Calu3 (cell line): ENCODE measurements around the gene NDUFS6. TPM values are rescaled to one million over a fixed set of nuclear protein-coding genes. Genes with fewer than 3 reads are reported as not detected.
"Not testable (repeated sequence)": the region's sequence is repeated elsewhere in the genome, so short reads cannot be mapped to it uniquely, and the experiment has no call there.

Source experiments
- BruUV-seq: library from RNA; stranded (reverse); fragments of 400-500 nt; replicated peaks from 2 replicates; lab custom pipeline; 2021; lab: Mats Ljungman, UMichigan
- CTCF ChIA-PET: fragments of 300-600 bp; sonication (Branson Sonifier 250); formaldehyde crosslinking; loops from one replicate; lab custom pipeline; 2022; ENCODE audit warnings: antibody characterized with exemption; lab: Charles Lee
- DNase-seq: peaks from one replicate; pipeline ENCODE4 v3.0.0; 2022
- H3K27ac Mint-ChIP-seq: one replicate; pipeline ENCODE4 v1.8.0; 2022; ENCODE audit warnings: mixed read lengths; ENCODE audit not compliant: unreplicated experiment
- H3K27me3 Mint-ChIP-seq: one replicate; pipeline ENCODE4 v1.8.0; 2022; ENCODE audit warnings: mixed read lengths; ENCODE audit not compliant: unreplicated experiment
- H3K36me3 Mint-ChIP-seq: one replicate; pipeline ENCODE4 v1.8.0; 2022; ENCODE audit warnings: mild to moderate bottlenecking, moderate library complexity, mixed read lengths; ENCODE audit not compliant: insufficient read depth, unreplicated experiment
- H3K4me1 Mint-ChIP-seq: one replicate; pipeline ENCODE4 v1.8.0; 2022; ENCODE audit warnings: mild to moderate bottlenecking, low read depth, mixed read lengths; ENCODE audit not compliant: unreplicated experiment
- H3K4me3 Mint-ChIP-seq: one replicate; pipeline ENCODE4 v1.8.0; 2022; ENCODE audit warnings: mild to moderate bottlenecking, low read depth, moderate library complexity, mixed read lengths; ENCODE audit not compliant: unreplicated experiment
- H3K9me3 Mint-ChIP-seq: one replicate; pipeline ENCODE4 v1.8.0; 2022; ENCODE audit warnings: low read depth, mixed read lengths; ENCODE audit not compliant: unreplicated experiment
- CTCF ChIP-seq: fragments of 200-600 bp; IDR thresholded peaks from one replicate; pipeline ENCODE4 v1.8.0; 2022; ENCODE audit warnings: antibody characterized with exemption; ENCODE audit not compliant: unreplicated experiment
- intact Hi-C: fragments of 100-400 bp; cut with micrococcal nuclease; formaldehyde crosslinking; loops from one replicate; pipeline ENCODE4 v1.10.0; 2022; ENCODE audit not compliant: unreplicated experiment
- total RNA-seq: library from RNA; stranded (reverse); gene quantifications from 2 replicates; pipeline ENCODE4 v1.2.3, GENCODE V29; 2022

NDUFS6 gene
- total RNA-seq, 1 experiment from 2014 or later, result 44.7 TPM

DNA sequence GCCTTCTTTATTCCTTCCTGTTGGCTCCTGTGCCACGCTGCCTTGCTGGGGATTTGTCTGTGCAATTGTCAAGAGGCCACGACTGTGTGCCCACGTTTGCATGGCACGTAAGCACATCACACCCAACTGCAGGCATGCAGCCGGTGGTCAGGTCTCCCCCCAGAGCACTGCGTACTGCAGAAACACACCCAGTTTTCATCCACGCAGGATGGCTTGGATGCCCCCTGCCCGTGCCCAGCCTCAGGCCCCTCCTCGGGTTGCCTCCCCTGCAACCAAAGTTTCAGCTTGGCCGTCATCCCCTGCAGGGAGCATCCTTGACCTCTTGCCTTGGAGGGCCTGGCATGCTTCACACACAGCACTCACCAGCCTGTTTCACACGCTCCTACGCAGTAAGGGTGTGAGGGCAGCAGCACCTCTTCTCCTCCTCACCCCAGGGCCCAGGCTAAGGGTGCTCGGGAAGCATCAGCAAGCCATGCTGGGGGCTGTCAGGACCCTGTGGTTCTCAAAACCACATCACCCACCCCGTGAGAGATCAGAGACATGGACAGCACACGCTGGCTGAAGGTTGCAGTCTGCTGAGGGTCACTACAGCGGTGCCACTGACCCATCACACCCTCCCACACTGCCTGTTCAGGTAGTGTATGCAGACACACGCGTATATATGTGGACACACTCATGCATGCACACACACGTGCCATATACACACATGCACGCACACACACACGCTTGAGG is 4.7 kb upstream of the NDUFS6 start:
- no peak for TF ChIP-seq CTCF
- Mint-ChIP-seq H3K9me3 (no peaks in the 10 kb centered on the region), H3K27ac (no peak overlapping the region)

DNA sequence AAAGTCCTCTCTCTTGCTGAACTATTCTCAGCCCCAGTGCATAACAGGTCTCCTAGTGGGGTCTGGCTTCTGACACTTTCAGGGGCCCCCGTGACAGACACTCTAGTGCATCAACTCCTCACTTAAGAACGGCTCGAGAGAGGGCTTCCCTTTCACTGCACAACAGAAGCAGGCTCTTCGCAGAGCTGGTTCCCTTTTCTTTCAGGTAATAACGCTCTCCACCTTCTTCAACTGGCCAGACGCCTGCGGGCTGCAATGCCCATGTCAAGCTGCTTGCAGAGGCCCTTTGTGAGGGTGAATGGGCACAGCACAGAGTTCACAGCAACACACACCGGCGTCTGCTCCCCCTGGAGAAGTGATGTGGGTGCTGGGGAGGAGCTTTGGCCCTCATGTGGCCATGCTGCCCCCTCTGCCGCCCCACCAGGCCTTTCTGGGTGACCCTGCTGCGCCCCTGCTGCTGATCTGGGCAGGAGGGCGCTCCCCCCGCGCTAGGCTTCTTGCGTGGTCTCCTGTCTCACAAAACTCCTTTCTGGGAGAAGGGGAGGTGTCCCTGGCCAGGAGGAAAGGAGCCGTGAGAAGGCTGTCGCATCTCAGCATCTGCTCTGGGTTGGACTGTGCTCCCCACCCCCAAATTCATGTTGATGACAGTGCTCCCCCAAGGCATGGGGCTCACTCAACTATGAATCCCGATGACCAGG is 4.0 kb upstream of the NDUFS6 start:
- H3K4me3 Mint-ChIP-seq, result no peak overlapping the region
- no peak for DNase-seq
- no peak for TF ChIP-seq CTCF
- no peak overlapping the region for H3K27ac Mint-ChIP-seq
- H3K27me3 Mint-ChIP-seq, result no peaks in the 10 kb centered on the region
- peaks cover 18% of the 10 kb centered on the region for H3K4me1 Mint-ChIP-seq
- no TSS peak for BruUV-seq
- no peaks in the 10 kb centered on the region for H3K9me3 Mint-ChIP-seq
- peaks cover 56% of the 10 kb centered on the region for H3K36me3 Mint-ChIP-seq
- CTCF ChIA-PET, result no interaction called here
- intact Hi-C loops, result no loop called here

More for the DNA sequence above, 4.7 kb upstream of the NDUFS6 start:
- Mint-ChIP-seq H3K4me1 (peaks cover 18% of the 10 kb centered on the region), H3K27me3 (no peaks in the 10 kb centered on the region), H3K36me3 (peaks cover 49% of the 10 kb centered on the region), H3K4me3 (no peak overlapping the region)
- no peak for DNase-seq
- CTCF ChIA-PET, result no interaction called here
- intact Hi-C loops, result no loop called here
- BruUV-seq, result no TSS peak

GRCh38 chr5:1797855-1798254 is 3.4 kb upstream of the NDUFS6 start:
- no peak overlapping the region for H3K4me3 Mint-ChIP-seq
- no peak for TF ChIP-seq CTCF
- CTCF ChIA-PET, result no interaction called here
- peaks cover 56% of the 10 kb centered on the region for H3K36me3 Mint-ChIP-seq
- intact Hi-C loops, result no loop called here
- H3K4me1 Mint-ChIP-seq, result peaks cover 12% of the 10 kb centered on the region
- BruUV-seq, result no TSS peak
- H3K27me3 Mint-ChIP-seq, result no peaks in the 10 kb centered on the region
- no peak for DNase-seq
- H3K27ac Mint-ChIP-seq, result no peak overlapping the region
- no peaks in the 10 kb centered on the region for H3K9me3 Mint-ChIP-seq

- CTCF ChIA-PET, result interaction anchor here (0.9 kb wide), 1 partner anchor 25 kb away, joined by 4 read pairs; no protein-coding TSS in a partner anchor
- Mint-ChIP-seq H3K4me3 (peak overlapping the region; percentile 95), H3K27ac (peak overlapping the region; percentile 82), H3K36me3 (peaks cover 61% of the 10 kb centered on the region)
- H3K4me1 Mint-ChIP-seq, H3K27me3 Mint-ChIP-seq, DNase-seq, H3K9me3 Mint-ChIP-seq, intact Hi-C loops: not testable (repeated sequence)
- BruUV-seq, result TSS peak; percentile 64
These were observed 2.6 kb upstream of the NDUFS6 start for GRCh38 chr5:1798589-1798988.
